Hepatocyte (in vitro differentiated cells): ENCODE data around the gene PCYOX1L.

Experiments used
- CTCF ChIP-seq: fragments of 200-600 bp; sonication (generic); IDR thresholded peaks from 2 replicates; pipeline ENCODE4 v1.5.1; 2016; ENCODE audit warnings: antibody characterized with exemption, mild to moderate bottlenecking; ENCODE audit not compliant: poor library complexity
- EZH2 ChIP-seq: fragments of 200-600 bp; sonication (generic); IDR thresholded peaks from 2 replicates; pipeline ENCODE4 v1.6.1; 2016; ENCODE audit warnings: antibody characterized with exemption, mild to moderate bottlenecking, borderline replicate concordance
- EZH2phosphoT487 ChIP-seq: fragments of 200-600 bp; sonication (generic); IDR thresholded peaks from one replicate; pipeline ENCODE4 v1.6.1; 2018; ENCODE audit warnings: antibody characterized with exemption, mild to moderate bottlenecking, low read depth, moderate library complexity; ENCODE audit not compliant: unreplicated experiment, severe bottlenecking

DNA sequence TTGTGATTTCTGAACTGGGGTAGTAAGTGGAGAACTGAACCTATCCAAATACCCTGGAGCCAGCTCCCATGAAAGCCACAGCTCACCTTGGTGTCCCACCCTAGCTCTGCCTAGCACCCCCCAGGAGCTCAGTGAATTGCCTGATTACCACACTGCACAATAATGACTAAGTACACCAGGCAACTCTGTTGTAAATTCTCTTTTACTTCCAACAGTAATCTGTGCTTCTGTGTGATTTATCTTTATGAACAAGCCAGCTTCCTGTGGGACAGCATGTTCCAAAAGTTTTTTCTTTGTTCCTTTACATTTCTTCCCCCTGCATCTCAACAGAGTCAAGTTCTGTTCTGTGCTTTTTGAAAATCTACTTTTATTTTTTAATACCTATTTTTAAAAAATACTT, 34.6 kb upstream of the PCYOX1L start:
- no peak for TF ChIP-seq EZH2
- TF ChIP-seq CTCF: no peak
- no peak for TF ChIP-seq EZH2phosphoT487
